Stimulated activated CD4-positive, alpha-beta T cell treated with anti-CD3 and anti-CD28 coated beads, TNF-alpha, amount 100 ng/mL, for 48 hours (primary cell): Measurements from ENCODE around the gene PRKAR1B.
A peak's percentile ranks its signal among the peaks of the same experiment; 100 is the strongest.

ENCODE experiments used
- DNase-seq, 3 donors: peaks; one replicate each; pipeline ENCODE4 v3.0.0-alpha.2; 2020; ENCODE audit warnings: low read depth in 3 of 3

PRKAR1B gene

GRCh38 chr7:589781-590575, 137.1 kb downstream of the PRKAR1B start:
- DNase-seq, result no peak

GRCh38 chr7:587767-588166, 139.3 kb downstream of the PRKAR1B start:
- DNase-seq, result no peak

GRCh38 chr7:586494-586893, 140.6 kb downstream of the PRKAR1B start:
- DNase-seq, result no peak

GRCh38 chr7:585873-586272, 141.2 kb downstream of the PRKAR1B start:
- DNase-seq, result no peak

GRCh38 chr7:585229-585711, 141.8 kb downstream of the PRKAR1B start:
- peak in 2 of 3 donors; percentile 58 to 70 for DNase-seq

GRCh38 chr7:584820-585219, 142.3 kb downstream of the PRKAR1B start:
- no peak for DNase-seq

- peak; percentile 75 to 88 (median 86) for DNase-seq
Measured at GRCh38 chr7:584122-584465, 143.0 kb downstream of the PRKAR1B start.

GRCh38 chr7:583410-584121, 143.5 kb downstream of the PRKAR1B start:
- DNase-seq, result no peak

DNA sequence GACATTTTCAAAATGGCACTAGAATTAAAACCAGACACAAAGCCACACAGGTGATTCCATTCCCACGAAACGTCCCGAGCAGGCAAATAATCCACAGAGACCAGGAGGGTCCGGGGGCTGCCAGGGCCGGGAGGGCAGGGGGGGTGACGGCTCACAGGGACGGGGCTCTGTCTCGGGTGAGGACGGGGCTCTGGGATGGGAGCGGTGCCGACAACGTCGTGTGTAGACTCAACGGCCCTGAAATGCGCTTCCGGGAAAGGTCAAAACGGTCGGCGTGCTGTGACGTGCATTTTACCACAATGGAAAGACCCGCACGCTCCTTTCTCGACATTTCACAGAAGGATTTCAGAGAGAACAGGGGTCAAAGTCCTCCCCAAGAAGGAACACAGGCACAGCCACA, 144.2 kb downstream of the PRKAR1B start:
- DNase-seq, result no peak

DNA sequence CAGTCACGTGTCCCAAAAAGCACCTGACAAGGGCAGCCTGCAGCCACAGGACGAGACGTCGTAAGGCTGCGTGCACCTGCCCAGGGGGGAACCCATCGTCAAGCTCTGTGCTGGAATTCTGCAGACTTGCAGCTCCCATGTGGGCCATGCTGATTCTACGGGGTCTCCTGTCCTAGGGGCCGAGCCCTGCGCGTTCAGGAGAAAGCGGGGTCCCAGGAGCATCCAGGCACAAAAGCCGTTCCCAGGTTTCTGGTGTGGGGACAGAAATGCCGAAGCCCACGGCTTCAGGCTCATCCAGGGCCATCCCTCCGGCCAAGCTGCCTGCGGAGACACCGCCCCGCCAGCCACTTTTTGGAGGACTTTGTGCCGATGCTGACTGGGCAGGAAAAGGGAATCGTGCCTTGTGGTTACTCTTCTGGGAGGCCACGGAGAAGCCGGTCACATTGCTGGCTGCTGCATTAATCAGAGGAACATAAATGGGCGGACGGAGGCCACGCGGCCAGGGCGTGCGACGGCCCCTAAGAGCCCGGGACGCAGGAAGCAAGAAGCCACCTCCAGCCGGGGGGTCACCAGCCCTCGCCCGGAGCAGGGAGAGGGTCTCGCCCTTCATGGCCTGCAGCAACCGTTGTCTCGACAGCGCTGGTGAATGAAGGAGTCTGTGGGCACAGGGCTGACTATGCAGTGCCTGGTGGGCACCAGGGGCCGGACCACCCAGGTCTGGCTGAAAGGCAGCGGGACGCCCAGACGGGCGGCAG, 144.8 kb downstream of the PRKAR1B start:
- no peak for DNase-seq

DNA sequence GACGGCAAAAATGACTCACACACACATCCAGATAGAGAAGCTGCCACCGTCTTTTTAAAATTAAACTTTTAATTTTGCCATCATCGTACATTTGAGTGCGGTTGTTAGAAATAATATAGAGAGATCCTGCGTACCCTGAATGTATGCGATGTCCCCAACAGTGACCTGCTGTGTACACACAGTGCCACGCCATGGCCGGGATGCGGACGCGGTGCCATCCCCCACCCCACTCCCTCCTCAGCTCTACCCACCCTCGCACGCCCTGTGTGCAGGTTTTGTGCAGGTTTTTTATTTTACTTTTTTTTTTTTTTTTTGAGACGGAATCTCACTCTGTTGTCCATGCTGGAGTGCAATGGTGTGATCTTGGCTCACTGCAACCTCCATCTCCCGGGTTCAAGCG, 148.7 kb downstream of the PRKAR1B start:
- no peak for DNase-seq

DNA sequence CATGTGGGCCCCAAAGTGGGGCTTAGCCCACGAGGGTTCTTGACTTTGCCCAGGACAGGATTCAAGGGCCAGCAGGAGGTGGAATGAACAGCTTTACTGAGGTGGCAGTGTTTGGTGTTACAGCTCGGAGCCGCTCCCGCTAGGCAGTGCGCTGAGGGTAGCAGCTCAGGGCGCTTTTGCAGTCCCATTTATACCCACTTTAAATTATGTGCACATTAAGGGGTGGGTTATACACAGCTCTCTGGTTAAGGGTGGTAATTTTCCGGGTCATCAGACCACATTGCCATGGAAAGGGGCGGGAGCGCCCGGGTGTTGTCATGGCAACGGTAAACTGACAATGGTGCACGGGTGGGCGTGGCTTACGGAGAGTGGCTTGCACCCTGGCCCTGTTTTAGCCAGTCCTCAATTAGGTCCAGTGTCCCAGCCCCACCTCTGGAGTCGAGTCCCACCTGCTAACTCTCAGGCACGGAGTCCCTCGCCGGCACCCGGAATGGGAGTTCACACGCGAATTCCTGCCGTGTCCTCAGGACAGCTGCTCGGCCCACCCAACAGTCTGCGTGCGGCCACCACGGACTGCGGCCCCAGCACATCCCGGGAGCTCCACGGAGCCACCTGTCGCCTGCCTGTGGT, 149.2 kb downstream of the PRKAR1B start:
- DNase-seq, result no peak

GRCh38 chr7:577278-577665, 149.8 kb downstream of the PRKAR1B start:
- no peak for DNase-seq

DNA sequence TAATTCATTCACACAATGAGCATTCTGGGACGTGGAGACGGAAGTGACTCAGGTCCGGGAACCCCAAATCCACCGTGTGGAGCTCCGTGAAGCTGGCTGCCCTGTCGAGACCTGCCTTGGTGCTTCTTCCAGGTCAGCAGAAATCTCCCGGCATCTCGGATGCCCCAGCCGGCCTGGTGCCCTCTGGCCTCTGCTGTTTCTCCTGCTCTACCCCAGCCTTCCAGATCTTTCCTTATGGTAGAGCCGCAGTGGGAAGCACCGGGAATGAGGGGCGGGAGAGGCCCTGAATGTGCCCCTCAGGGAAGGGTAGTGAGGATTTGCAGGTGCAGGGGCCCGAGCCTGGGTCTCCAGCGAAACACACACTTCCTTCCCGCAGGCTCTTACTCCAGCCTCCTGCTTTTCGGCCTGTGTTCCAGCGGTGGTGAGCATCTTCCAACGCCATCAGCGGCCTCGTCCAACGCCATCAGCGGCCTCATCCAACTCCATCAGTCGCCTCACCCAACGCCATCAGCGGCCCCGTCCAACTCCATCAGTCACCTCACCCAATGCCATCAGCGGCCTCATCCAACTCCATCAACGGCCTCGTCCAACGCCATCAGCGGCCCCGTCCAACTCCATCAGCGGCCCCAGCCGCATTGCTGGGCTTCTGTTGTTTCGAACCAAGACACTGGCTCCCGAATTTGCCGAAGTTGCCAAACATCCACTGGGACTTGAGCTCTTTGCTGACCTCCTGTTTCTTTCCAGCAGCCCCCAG, 150.4 kb downstream of the PRKAR1B start:
- no peak for DNase-seq

- DNase-seq, result no peak
Measured at GRCh38 chr7:575425-576366, 151.4 kb downstream of the PRKAR1B start.

- no peak for DNase-seq
Measured at GRCh38 chr7:574661-575395, 152.3 kb downstream of the PRKAR1B start.

- no peak for DNase-seq
Measured at GRCh38 chr7:573933-574381, 153.1 kb downstream of the PRKAR1B start.

DNA sequence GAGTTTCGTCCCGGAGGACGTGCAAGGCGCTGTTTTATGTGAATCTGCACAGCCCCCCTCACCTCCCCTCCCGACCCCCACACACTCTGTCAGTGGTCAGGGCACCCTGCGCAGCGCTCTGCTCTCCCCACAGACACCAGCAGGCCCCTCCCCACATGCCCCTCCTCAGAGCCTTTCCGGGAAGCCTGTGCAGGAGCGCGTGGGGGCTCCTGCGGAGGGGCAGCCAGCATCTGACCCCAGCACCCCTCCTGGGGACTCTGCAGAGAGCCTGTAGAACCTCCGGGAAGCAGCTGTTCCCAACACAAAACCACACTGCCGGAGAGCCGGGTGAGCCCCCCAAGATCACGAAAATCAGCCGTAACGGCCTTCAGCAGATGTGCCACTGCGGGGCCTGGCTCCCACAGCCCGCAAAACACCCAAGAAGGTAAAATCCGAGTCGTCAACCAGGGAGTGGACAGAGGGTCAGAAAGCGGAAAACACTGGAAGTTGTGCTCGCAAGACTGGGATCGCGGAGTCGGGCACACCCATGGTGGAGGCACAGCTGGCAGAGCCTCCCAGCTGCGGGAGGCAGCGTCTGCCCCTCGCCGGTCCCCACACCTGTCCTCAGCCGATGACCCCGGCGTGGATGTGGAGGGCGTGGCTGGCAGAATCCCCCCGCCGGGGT, 153.7 kb downstream of the PRKAR1B start:
- DNase-seq, result no peak
